ENCODE results near the gene FIGNL1. TPM values are rescaled to one million over a fixed set of nuclear protein-coding genes. Genes with fewer than 3 reads are reported as not detected.

FIGNL1 gene
- total RNA-seq, 1 experiment from 2014 or later, result 28.0 TPM

- CTCF ChIA-PET, result no interaction called here
- BruUV-seq (replicated peaks), result no TSS peak
- ATAC-seq, result no peak
These were observed 46.4 kb upstream of the FIGNL1 start for GRCh38 chr7:50496569-50496968.

GRCh38 chr7:50495746-50496145 lies 45.6 kb upstream of the FIGNL1 start:
- no peak for DNase-seq (ENCODE audit: low read depth, low spot score)
- Histone ChIP-seq H3K27me3 (ENCODE audit: control insufficient read depth, insufficient read depth, low read length) (peaks cover 11% of the 10 kb centered on the region), H3K4me3 (ENCODE audit: low read depth in 2 of 2, low read length in 2 of 2) (no peak overlapping the region), H3K27ac (ENCODE audit: low read length) (no peak overlapping the region), H3K9me3 (ENCODE audit: control insufficient read depth, insufficient read depth, low read depth, low read length) (no peaks in the 10 kb centered on the region), H3K36me3 (ENCODE audit: control insufficient read depth, insufficient read depth, low read length) (no peaks in the 10 kb centered on the region), H3K4me1 (ENCODE audit: control insufficient read depth, insufficient read depth, low read length) (no peaks in the 10 kb centered on the region)
- POLR2A ChIA-PET, result no interaction called here
- BruUV-seq (replicated peaks), result no TSS peak
- ATAC-seq, result no peak
- intact Hi-C loops (cut with micrococcal nuclease; ENCODE audit: unreplicated experiment) (no loop called here), in situ Hi-C loops (cut with HindIII; ENCODE audit: low pct_unique_long_range_greater_than_20kb, low sequenced_read_pairs) (no loop called here)
- TF ChIP-seq SIN3A (IDR thresholded peaks at IDR 0.05; ENCODE audit: borderline replicate concordance, insufficient read depth, low read depth, low read length), result no peak
- TF ChIP-seq REST (IDR thresholded peaks at IDR 0.05; ENCODE audit: insufficient read depth in 1 of 2, low read depth in 2 of 2, low read length in 1 of 2), result no peak
- TF ChIP-seq POLR2AphosphoS5 (IDR thresholded peaks at IDR 0.05; ENCODE audit: low read depth, low read length), result no peak
- no peak for TF ChIP-seq CTCF (IDR thresholded peaks at IDR 0.05)
- CTCF ChIA-PET, result no interaction called here

More at GRCh38 chr7:50496569-50496968, 46.4 kb upstream of the FIGNL1 start:
- H3K27ac ChIP-seq (ENCODE audit: low read length), result no peak overlapping the region
- no peaks in the 10 kb centered on the region for H3K36me3 ChIP-seq (ENCODE audit: control insufficient read depth, insufficient read depth, low read length)
- POLR2A ChIA-PET, result no interaction called here
- no peak for TF ChIP-seq SIN3A (IDR thresholded peaks at IDR 0.05; ENCODE audit: borderline replicate concordance, insufficient read depth, low read depth, low read length)
- TF ChIP-seq CTCF (IDR thresholded peaks at IDR 0.05), result no peak
- TF ChIP-seq POLR2AphosphoS5 (IDR thresholded peaks at IDR 0.05; ENCODE audit: low read depth, low read length), result no peak
- TF ChIP-seq TCF7L2 (IDR thresholded peaks at IDR 0.05; ENCODE audit: low read depth, low read length), result no peak
- TF ChIP-seq REST (IDR thresholded peaks at IDR 0.05; ENCODE audit: insufficient read depth in 1 of 2, low read depth in 2 of 2, low read length in 1 of 2), result no peak
- peaks cover 11% of the 10 kb centered on the region for H3K27me3 ChIP-seq (ENCODE audit: control insufficient read depth, insufficient read depth, low read length)
- intact Hi-C loops (cut with micrococcal nuclease; ENCODE audit: unreplicated experiment), result no loop called here
- in situ Hi-C loops (cut with HindIII; ENCODE audit: low pct_unique_long_range_greater_than_20kb, low sequenced_read_pairs), result no loop called here
- no peaks in the 10 kb centered on the region for H3K4me1 ChIP-seq (ENCODE audit: control insufficient read depth, insufficient read depth, low read length)
- no peaks in the 10 kb centered on the region for H3K9me3 ChIP-seq (ENCODE audit: control insufficient read depth, insufficient read depth, low read depth, low read length)
- no peak for DNase-seq (ENCODE audit: low read depth, low spot score)
- no peak overlapping the region for H3K4me3 ChIP-seq (ENCODE audit: low read depth in 2 of 2, low read length in 2 of 2)

Measured in Panc1 (cell line).